Measurements from ENCODE around the gene TECPR2.

TECPR2 gene

DNA sequence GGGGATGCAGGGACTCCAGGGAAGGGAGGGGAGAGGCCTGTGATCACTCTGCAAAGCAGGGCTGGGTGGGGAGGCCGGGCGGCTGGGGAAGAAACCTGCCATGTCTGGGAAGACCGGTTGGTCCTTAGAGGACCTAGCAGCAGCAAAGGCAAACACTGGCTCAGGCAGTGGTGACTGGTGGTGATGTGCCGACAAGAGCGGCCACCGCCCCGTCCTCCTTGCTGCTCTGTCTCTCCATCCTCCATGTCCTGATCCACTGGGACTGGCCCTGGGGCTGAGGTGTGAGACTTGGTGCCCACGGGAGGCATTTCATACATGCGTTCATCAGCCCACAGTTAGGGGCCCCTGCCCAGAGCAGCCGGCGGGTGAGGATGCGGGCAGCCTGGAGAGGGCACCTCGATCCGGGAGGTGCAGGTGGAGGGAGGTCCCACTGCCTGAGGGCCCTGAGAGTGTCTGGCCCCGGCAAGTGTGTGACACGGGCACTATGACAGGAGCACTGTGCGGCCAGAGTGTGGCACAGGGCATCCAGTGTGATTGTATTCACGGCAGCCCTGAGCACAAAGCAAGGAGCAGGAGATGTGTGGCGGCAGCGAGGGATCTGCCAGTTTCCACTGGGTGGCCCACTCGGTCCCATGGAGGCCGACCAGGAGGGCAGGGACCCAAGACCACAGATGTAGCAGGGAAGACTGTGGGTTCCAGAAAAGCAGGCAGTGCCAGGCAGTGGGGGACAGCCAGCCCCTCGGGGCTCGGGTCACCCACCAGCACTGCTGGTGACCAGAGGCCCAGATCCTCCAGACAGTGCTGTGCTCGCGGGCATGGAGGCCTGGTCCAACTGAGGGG, 133.0 kb downstream of the TECPR2 start:
- H3K4me1 ChIP-seq (ENCODE audit: control insufficient read depth in 1 of 2, insufficient read depth in 1 of 2, low read depth in 1 of 2, low read length in 1 of 2): peaks cover 0 to 4% of the 10 kb centered on the region in 2 experiments

DNA sequence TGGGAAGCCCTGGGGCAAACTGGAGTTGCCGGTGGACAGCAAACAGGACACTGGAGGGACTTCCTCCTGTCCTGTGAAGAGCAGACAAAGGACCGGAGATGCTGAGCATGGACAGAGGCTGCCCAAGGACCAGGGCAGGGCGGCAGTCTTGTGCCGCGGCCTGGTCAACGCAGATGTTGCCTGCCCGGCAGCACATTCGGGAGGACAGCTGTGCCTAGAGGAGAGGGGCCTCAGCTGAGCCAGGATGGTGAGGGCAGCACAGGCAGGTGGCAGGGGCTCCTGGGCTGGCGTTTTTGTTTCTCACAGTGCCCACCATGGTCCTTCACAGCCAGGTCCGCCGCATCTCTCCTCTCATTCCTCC, 133.6 kb downstream of the TECPR2 start:
- Histone ChIP-seq H3K4me1 (ENCODE audit: control insufficient read depth in 1 of 2, insufficient read depth in 1 of 2, low read depth in 1 of 2, low read length in 1 of 2) (peaks cover 0 to 4% of the 10 kb centered on the region in 2 experiments), H3K36me3 (peaks cover 98% of the 10 kb centered on the region), H3K27me3 (no peaks in the 10 kb centered on the region), H3K27ac (no peak overlapping the region), H3K4me3 (ENCODE audit: low read depth in 1 of 2, low read length in 1 of 2) (no peak overlapping the region), H3K9me3 (no peaks in the 10 kb centered on the region)
- TF ChIP-seq, protein P1, sequence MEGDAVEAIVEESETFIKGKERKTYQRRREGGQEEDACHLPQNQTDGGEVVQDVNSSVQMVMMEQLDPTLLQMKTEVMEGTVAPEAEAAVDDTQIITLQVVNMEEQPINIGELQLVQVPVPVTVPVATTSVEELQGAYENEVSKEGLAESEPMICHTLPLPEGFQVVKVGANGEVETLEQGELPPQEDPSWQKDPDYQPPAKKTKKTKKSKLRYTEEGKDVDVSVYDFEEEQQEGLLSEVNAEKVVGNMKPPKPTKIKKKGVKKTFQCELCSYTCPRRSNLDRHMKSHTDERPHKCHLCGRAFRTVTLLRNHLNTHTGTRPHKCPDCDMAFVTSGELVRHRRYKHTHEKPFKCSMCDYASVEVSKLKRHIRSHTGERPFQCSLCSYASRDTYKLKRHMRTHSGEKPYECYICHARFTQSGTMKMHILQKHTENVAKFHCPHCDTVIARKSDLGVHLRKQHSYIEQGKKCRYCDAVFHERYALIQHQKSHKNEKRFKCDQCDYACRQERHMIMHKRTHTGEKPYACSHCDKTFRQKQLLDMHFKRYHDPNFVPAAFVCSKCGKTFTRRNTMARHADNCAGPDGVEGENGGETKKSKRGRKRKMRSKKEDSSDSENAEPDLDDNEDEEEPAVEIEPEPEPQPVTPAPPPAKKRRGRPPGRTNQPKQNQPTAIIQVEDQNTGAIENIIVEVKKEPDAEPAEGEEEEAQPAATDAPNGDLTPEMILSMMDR (IDR thresholded peaks at IDR 0.05): no peak

More for the DNA sequence above, 133.0 kb downstream of the TECPR2 start:
- H3K27me3 ChIP-seq: no peaks in the 10 kb centered on the region
- H3K4me3 ChIP-seq (ENCODE audit: low read depth in 1 of 2, low read length in 1 of 2): no peak overlapping the region
- no peaks in the 10 kb centered on the region for H3K9me3 ChIP-seq
- TF ChIP-seq, protein P1 (IDR thresholded peaks at IDR 0.05): no peak
- H3K27ac ChIP-seq: no peak overlapping the region
- H3K36me3 ChIP-seq: peaks cover 97% of the 10 kb centered on the region

DNA sequence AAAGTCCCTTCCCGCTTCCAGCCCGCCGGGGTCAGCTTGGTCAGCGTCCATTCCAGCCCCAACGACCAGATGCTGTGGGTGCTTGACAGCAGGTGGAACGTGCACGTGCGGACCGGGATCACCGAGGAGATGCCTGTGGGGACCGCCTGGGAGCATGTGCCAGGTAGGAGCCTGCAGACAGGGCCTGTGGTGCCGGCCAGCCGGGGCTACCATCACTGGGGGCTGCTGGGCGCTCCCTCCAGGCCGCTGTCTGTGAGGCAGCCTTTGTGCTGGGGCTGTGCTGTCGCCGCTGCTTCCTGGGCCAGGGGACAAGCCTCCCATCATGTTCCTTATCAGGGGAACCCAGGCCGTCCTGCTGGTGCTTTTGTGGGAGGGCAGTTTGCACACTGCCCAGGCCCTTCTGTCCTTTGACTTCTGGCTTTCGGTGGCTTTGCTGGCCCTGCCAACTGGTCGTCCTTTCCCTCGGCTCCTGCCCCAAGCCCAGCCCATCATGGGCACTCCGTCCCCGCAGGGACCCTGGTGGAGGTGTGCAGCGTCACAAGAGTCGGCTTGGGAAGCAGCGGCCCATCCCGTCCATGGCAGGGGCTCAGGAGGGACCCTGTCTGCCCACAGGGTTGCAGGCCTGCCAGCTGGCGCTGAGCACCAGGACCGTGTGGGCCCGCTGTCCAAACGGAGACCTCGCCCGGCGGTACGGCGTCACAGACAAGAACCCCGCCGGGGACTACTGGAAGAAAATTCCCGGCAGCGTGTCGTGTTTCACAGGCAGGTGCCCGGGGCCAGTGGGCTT, 134.4 kb downstream of the TECPR2 start:
- Histone ChIP-seq H3K36me3 (peaks cover 97% of the 10 kb centered on the region), H3K4me3 (ENCODE audit: low read depth in 1 of 2, low read length in 1 of 2) (no peak overlapping the region), H3K27me3 (no peaks in the 10 kb centered on the region), H3K27ac (no peak overlapping the region), H3K4me1 (ENCODE audit: control insufficient read depth in 1 of 2, insufficient read depth in 1 of 2, low read depth in 1 of 2, low read length in 1 of 2) (peaks cover 0 to 4% of the 10 kb centered on the region in 2 experiments), H3K9me3 (no peaks in the 10 kb centered on the region)
- TF ChIP-seq, protein P1 (IDR thresholded peaks at IDR 0.05): no peak

DNA sequence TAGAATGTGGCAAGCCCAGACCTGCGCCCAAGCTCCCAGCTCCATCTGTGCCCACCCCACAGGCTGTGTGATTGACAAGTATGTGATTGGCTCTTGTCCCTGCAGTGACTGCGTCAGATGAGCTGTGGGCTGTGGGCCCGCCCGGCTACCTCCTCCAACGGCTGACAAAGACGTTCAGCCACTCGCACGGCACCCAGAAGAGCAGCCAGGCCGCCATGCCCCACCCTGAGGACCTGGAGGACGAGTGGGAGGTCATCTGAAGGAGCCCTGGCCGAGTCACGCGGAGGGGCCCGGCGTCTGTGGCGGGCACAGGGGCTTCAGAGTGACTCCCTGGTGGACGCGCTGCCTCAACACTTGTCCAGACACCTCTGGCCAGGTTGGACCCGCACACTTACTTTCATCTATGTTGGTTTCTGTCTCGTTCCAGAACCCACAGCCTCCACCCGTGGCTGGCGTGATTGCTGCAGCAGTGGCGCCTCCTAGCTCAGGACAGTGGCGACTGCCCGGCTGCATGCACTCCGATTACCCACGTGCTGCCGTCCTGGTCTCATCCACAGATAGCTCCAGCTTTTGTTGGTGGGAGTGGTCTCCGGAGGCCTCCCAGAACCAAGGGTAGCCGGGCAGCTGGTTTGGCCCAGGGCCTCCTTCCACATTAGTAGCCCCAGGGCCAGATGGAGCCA, 135.4 kb downstream of the TECPR2 start:
- Histone ChIP-seq H3K9me3 (no peaks in the 10 kb centered on the region), H3K4me3 (ENCODE audit: low read depth in 1 of 2, low read length in 1 of 2) (no peak overlapping the region), H3K36me3 (peaks cover 88% of the 10 kb centered on the region), H3K27me3 (no peaks in the 10 kb centered on the region), H3K4me1 (ENCODE audit: control insufficient read depth in 1 of 2, insufficient read depth in 1 of 2, low read depth in 1 of 2, low read length in 1 of 2) (peaks cover 0 to 4% of the 10 kb centered on the region in 2 experiments), H3K27ac (no peak overlapping the region)
- TF ChIP-seq, protein P1 (IDR thresholded peaks at IDR 0.05): no peak

DNA sequence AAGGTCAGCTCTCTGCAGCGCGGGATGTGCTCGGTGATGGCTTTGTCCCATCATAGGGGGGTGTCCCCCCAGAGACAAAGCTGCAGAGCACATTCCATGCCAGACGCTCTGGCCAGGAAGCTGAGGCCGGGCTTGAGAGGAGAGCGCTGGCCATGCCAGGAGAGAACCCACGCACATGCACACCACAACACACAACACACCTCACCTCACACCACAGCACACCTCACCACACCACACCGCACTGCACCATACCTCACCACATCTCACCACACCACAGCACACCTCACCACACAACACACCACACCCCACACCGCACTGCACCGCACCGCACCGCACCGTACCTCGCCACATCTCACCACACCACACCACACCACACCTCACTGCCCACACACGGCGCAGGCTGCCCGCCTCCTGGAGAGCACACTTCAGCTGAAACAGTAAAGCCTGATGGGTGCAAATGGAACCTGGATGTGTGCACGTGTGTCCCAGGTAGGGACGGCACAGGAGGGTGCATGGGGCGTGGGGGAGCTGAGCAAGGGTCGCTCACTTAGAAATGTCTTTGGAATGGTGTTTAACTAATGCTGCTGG, 136.0 kb downstream of the TECPR2 start:
- H3K9me3 ChIP-seq: no peaks in the 10 kb centered on the region
- peaks cover 82% of the 10 kb centered on the region for H3K36me3 ChIP-seq
- H3K27ac ChIP-seq: no peak overlapping the region
- H3K4me3 ChIP-seq (ENCODE audit: low read depth in 1 of 2, low read length in 1 of 2): no peak overlapping the region
- H3K27me3 ChIP-seq: no peaks in the 10 kb centered on the region
- peaks cover 0 to 4% of the 10 kb centered on the region in 2 experiments for H3K4me1 ChIP-seq (ENCODE audit: control insufficient read depth in 1 of 2, insufficient read depth in 1 of 2, low read depth in 1 of 2, low read length in 1 of 2)
- TF ChIP-seq, protein P1 (IDR thresholded peaks at IDR 0.05): no peak

All from neutrophil (primary cell).